Pancreas (tissue), 10 donors: ENCODE results near the gene CCDC187. TPM values are rescaled to one million over a fixed set of nuclear protein-coding genes. Genes with fewer than 3 reads are reported as not detected.

Experiments
- ATAC-seq, 4 donors: fragments of 200-7000 bp; cut with Tn5 transposase; one replicate each; pipeline versions ENCODE4 v1.8.0 to v1.9.1; 2020; ENCODE audit warnings: mild to moderate bottlenecking in 4 of 4, moderate library complexity in 4 of 4
- DNase-seq, 6 donors: peaks; one replicate each; pipeline ENCODE4 v3.0.0-alpha.2; 2020
- FAIRE-seq: peaks from 2 replicates; lab custom pipeline; 2012; peaks lifted over from hg19 to GRCh38; lab: Jason Lieb, UNC
- H3K27ac ChIP-seq, 4 donors: fragments of 200-600 bp; sonication (generic); 1 replicate in 3 of 4; 2 replicates in 1 of 4; pipeline versions ENCODE4 v1.5.0 to v1.8.0; 2020
- H3K27me3 ChIP-seq, 4 donors: fragments of 200-600 bp; one replicate each; pipeline ENCODE4 v1.8.0; 2021
- H3K36me3 ChIP-seq, 3 donors: fragments of 200-600 bp; sonication (generic) in 1 of 3; one replicate each; pipeline versions ENCODE4 v1.5.0 to v1.8.0; 2020 to 2021
- H3K4me1 ChIP-seq, 3 donors: fragments of 200-600 bp; one replicate each; pipeline ENCODE4 v1.8.0; 2021
- H3K4me3 ChIP-seq, 4 donors: fragments of 200-600 bp; sonication (generic) in 2 of 4; one replicate each; pipeline versions ENCODE4 v1.5.0 to v1.8.0; 2020 to 2021
- H3K9me3 ChIP-seq, 4 donors: fragments of 200-600 bp; one replicate each; pipeline ENCODE4 v1.8.0; 2021
- CTCF ChIP-seq, 4 donors: fragments of 200-600 bp; sonication (generic) in 3 of 4; IDR thresholded peaks; one replicate each; pipeline versions ENCODE4 v1.5.0 to v1.8.0; 2021; ENCODE audit warnings: antibody characterized with exemption in 4 of 4
- WGBS, 2 donors: extraction: QIAGEN DNeasy Blood & Tissue Kit; methylation state at CpG; one replicate each; pipeline ENCODE4 v1.1.7; 2013; 5-methylcytosine and 5-hydroxymethylcytosine counted together
- intact Hi-C, 3 donors: fragments of 100-400 bp; cut with DNase I; formaldehyde crosslinking; loops; one replicate each; pipeline versions ENCODE4 v1.11.1 to v1.14.2; 2022
- polyA plus RNA-seq, 2 donors: library from polyadenylated mRNA; stranded (reverse); fragments of 200-250 nt; gene quantifications; one replicate each; pipeline ENCODE4 v1.2.3, GENCODE V29; 2013
- total RNA-seq, 6 donors: library from RNA; stranded (reverse); fragmentation: NEBNext Ultra II Directional in 4 of 6; extraction: Animal tissue kit (Norgen Biotek cat#: 25700) in 4 of 6; gene quantifications; one replicate each; pipeline versions ENCODE4 v1.2.1 to v1.2.4, GENCODE V29; 2021 to 2023
- donor health status: healthy with polysubstance abuse.
- donor health status: DM: no; HTN: no; CAD: no; lungs with moderate emphysema.
- donor health status: DM: no; HTN: no; CAD: no.
- donor health status: control.
- donor health status: control.
- donor health status: Bipolar disorder and iron deficiency.
- donor health status: DM: yes; HTN: yes; CAD: no.
- donor health status: DM: no; HTN: no; CAD: no.
- donor health status: DM: no; HTN: no; CAD: no.
- donor health status: DM: yes; HTN: yes; CAD: no.

Gene CCDC187
- total and polyA plus RNA-seq, 8 donors: 0.14 to 2.6 (median 0.43) TPM

- H3K27ac ChIP-seq: no peak overlapping the region
- FAIRE-seq (no peak), DNase-seq (peak in 2 of 6 donors; percentile 35 to 65), ATAC-seq (no peak)
- no peak overlapping the region for H3K4me3 ChIP-seq
- no peak for TF ChIP-seq CTCF (IDR thresholded peaks at IDR 0.05)
- H3K9me3 ChIP-seq: no peaks in the 10 kb centered on the region
- intact Hi-C loops: no loop called here
- H3K36me3 ChIP-seq: no peaks in the 10 kb centered on the region
- WGBS, 2 donors: 70 to 83% methylated on average over 33 to 34 of the region's 34 CpGs
- no peaks in the 10 kb centered on the region for H3K27me3 ChIP-seq
- no peaks in the 10 kb centered on the region for H3K4me1 ChIP-seq
Observed at GRCh38 chr9:136303066-136303824, 649 bp downstream of the CCDC187 start.

GRCh38 chr9:136302527-136302926 is 1.4 kb downstream of the CCDC187 start:
- no peak for ATAC-seq
- Histone ChIP-seq H3K27me3 (no peaks in the 10 kb centered on the region), H3K9me3 (no peaks in the 10 kb centered on the region), H3K36me3 (no peaks in the 10 kb centered on the region), H3K4me3 (no peak overlapping the region), H3K27ac (no peak overlapping the region), H3K4me1 (peaks cover 0 to 4% (median 4%) of the 10 kb centered on the region in 3 donors)
- WGBS, 2 donors: 81 to 89% methylated on average over 12 of the region's 12 CpGs
- FAIRE-seq: no peak
- intact Hi-C loops: no loop called here
- DNase-seq: peak in 2 of 6 donors; percentile 13 to 58
- no peak for TF ChIP-seq CTCF (IDR thresholded peaks at IDR 0.05)

- ATAC-seq: no peak
- intact Hi-C loops: no loop called here
- no peak for TF ChIP-seq CTCF (IDR thresholded peaks at IDR 0.05)
- H3K4me3 ChIP-seq: no peak overlapping the region
- no peaks in the 10 kb centered on the region for H3K36me3 ChIP-seq
- H3K27me3 ChIP-seq: no peaks in the 10 kb centered on the region
- no peak for FAIRE-seq
- peaks cover 6 to 13% (median 12%) of the 10 kb centered on the region in 3 donors for H3K4me1 ChIP-seq
- H3K9me3 ChIP-seq: no peaks in the 10 kb centered on the region
- no peak overlapping the region for H3K27ac ChIP-seq
- peak in 1 of 6 donors; percentile 9 for DNase-seq
- 80 to 89% methylated on average over 13 of the region's 13 CpGs for WGBS, 2 donors
Observed at GRCh38 chr9:136300866-136301265, 3.0 kb downstream of the CCDC187 start.

GRCh38 chr9:136300016-136300545 is 3.8 kb downstream of the CCDC187 start:
- ATAC-seq (no peak), DNase-seq (peak in 2 of 6 donors; percentile 21 to 34), FAIRE-seq (no peak)
- H3K4me3 ChIP-seq: no peak overlapping the region
- H3K4me1 ChIP-seq: peaks cover 6 to 13% (median 12%) of the 10 kb centered on the region in 3 donors
- no peak overlapping the region for H3K27ac ChIP-seq
- no peaks in the 10 kb centered on the region for H3K9me3 ChIP-seq
- H3K27me3 ChIP-seq: no peaks in the 10 kb centered on the region
- no peaks in the 10 kb centered on the region for H3K36me3 ChIP-seq
- no peak for TF ChIP-seq CTCF (IDR thresholded peaks at IDR 0.05)
- WGBS, 2 donors: 88 to 94% methylated on average over 14 of the region's 14 CpGs
- intact Hi-C loops: no loop called here

GRCh38 chr9:136299541-136299940 is 4.4 kb downstream of the CCDC187 start:
- 52 to 82% methylated on average over 7 of the region's 7 CpGs for WGBS, 2 donors
- Histone ChIP-seq H3K4me3 (no peak overlapping the region), H3K27ac (no peak overlapping the region), H3K27me3 (no peaks in the 10 kb centered on the region), H3K4me1 (peaks cover 6 to 13% (median 12%) of the 10 kb centered on the region in 3 donors), H3K9me3 (no peaks in the 10 kb centered on the region), H3K36me3 (no peaks in the 10 kb centered on the region)
- no peak for TF ChIP-seq CTCF (IDR thresholded peaks at IDR 0.05)
- ATAC-seq (no peak), FAIRE-seq (no peak), DNase-seq (peak in 2 of 6 donors; percentile 36 to 43)
- intact Hi-C loops: no loop called here
